A549 treated with GW870086 at 1 μM for 4 hours (cell line): ENCODE measurements around the gene ABCG1. TPM values are rescaled to one million over a fixed set of nuclear protein-coding genes. Genes with fewer than 3 reads are reported as not detected.

Source experiments
- total RNA-seq: library from RNA; stranded (reverse); fragments of 200-300 nt; extraction: Qiagen RNA extraction; gene quantifications from 5 replicates; pipeline ENCODE4 v1.2.3, GENCODE V29; 2022; ENCODE audit warnings: low read depth

ABCG1 gene
- total RNA-seq = 2.3 to 2.8 TPM (median 2.6 TPM) in 5 replicates

GRCh38 chr21:42218836-42219605 is at the start of gene ABCG1:
Gene ABCG1 (plus strand): TSS chr21:42219140. CDS start chr21:42219263, 123 bp downstream.

GRCh38 chr21:42315296-42315891 is 96.5 kb downstream of the ABCG1 start, which contains the start of gene TFF3:
Gene TFF3 (minus strand): TSS chr21:42315409. CDS start chr21:42315374, 35 bp downstream.

Other genes with a start within 250 kb of the ABCG1 start
- gene ZBTB21, start 208.8 kb upstream of the ABCG1 start, total RNA-seq = 4.1 to 6.1 TPM (median 5.2 TPM) in 5 replicates
- not detected in 5 replicates for gene UMODL1, start 147.8 kb upstream of the ABCG1 start, total RNA-seq
- not detected in 5 replicates for gene TFF3, start 96.3 kb downstream of the ABCG1 start, total RNA-seq
- not detected in 5 replicates for gene TFF2, start 131.9 kb downstream of the ABCG1 start, total RNA-seq
- gene TFF1, start 147.4 kb downstream of the ABCG1 start, total RNA-seq = 18.3 to 36.3 TPM (median 26.5 TPM) in 5 replicates
- gene TMPRSS3, start 176.9 kb downstream of the ABCG1 start, total RNA-seq = 0.13 to 0.45 TPM (median 0.18 TPM) in 5 replicates
- gene UBASH3A, start 184.8 kb downstream of the ABCG1 start, total RNA-seq = 0.07 to 0.25 TPM (median 0.13 TPM) in 4 of 5 replicates, not detected in the other